HG02798 (cell line): Measurements from ENCODE around the gene CEP95.
"Not testable (repeated sequence)": the region's sequence is repeated elsewhere in the genome, so short reads cannot be mapped to it uniquely, and the experiment has no call there.

Experiments
- ATAC-seq: cut with Tn5 transposase; IDR thresholded peaks from one replicate; pipeline ENCODE4 v1.9.1; 2021; ENCODE audit warnings: mild to moderate bottlenecking; ENCODE audit not compliant: unreplicated experiment, poor library complexity

CEP95 gene

GRCh38 chr17:64555281-64555680 lies 48.5 kb downstream of the CEP95 start:
- no peak for ATAC-seq

GRCh38 chr17:64564098-64564497 lies 57.3 kb downstream of the CEP95 start:
- ATAC-seq, result no peak

DNA sequence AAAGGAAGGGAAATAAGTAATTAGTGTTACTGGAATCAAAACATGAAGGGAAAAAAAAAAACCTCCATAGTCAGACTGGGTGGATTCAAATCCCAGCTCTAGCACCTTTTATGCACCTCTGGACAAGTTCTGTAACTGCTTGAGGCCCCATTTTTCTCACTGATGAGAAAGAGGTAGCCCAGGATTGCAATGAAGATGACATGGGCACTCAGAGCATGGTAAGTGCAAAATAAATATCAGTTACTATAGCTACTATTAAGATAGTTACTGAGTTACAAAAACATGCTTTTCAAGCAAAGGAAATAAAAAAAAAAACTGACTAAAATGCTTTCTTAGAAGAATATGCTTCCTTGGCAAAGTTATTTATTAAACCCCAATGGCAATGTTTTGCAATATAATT lies 58.8 kb downstream of the CEP95 start:
- no peak for ATAC-seq

- ATAC-seq, result no peak
Observed at GRCh38 chr17:64571746-64572145, 65.0 kb downstream of the CEP95 start.

GRCh38 chr17:64572682-64573154 lies 65.9 kb downstream of the CEP95 start:
- no peak for ATAC-seq

- ATAC-seq, result no peak
Observed at GRCh38 chr17:64573214-64573613, 66.4 kb downstream of the CEP95 start.

- ATAC-seq, result no peak
Observed at GRCh38 chr17:64574646-64575045, 67.9 kb downstream of the CEP95 start.

DNA sequence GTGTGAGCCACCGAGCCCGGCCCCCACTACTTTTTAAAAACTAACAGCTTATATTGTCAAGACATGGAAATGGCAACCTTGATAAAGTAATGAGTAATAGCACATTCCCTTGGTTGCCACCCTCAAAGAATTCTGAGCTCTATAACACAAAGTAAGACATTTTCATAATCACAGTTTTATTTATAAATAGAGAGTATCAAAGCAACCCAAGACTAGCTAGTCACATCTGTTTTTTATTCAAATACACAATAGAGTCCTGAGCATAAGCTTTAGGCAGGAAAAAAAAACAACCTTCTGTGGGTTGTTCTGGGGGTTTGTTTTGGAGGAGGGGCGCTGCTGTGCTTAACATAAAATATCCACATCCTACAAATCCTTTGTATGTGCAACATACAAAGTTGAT lies 68.7 kb downstream of the CEP95 start:
- ATAC-seq, result no peak

GRCh38 chr17:64577025-64577424 lies 70.2 kb downstream of the CEP95 start:
- ATAC-seq, result not testable (repeated sequence)

DNA sequence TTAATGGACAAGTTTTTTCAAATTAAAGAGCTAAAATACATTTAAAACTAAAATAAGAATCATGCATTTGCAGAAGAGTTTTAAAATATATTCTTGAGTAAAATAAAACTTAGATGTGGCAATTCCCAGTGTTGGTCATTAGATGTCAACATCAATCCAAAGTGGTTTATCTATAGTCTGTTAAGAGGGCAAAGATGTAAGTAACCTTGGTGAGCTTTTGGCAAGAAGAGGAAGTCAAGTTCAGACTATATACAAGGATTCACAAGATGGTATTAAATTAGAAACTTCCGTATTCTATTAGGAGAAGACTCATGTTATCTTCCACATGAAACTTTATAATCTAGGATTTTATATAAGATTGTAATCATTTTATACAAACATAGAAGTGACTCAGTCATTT lies 73.1 kb downstream of the CEP95 start:
- no peak for ATAC-seq

DNA sequence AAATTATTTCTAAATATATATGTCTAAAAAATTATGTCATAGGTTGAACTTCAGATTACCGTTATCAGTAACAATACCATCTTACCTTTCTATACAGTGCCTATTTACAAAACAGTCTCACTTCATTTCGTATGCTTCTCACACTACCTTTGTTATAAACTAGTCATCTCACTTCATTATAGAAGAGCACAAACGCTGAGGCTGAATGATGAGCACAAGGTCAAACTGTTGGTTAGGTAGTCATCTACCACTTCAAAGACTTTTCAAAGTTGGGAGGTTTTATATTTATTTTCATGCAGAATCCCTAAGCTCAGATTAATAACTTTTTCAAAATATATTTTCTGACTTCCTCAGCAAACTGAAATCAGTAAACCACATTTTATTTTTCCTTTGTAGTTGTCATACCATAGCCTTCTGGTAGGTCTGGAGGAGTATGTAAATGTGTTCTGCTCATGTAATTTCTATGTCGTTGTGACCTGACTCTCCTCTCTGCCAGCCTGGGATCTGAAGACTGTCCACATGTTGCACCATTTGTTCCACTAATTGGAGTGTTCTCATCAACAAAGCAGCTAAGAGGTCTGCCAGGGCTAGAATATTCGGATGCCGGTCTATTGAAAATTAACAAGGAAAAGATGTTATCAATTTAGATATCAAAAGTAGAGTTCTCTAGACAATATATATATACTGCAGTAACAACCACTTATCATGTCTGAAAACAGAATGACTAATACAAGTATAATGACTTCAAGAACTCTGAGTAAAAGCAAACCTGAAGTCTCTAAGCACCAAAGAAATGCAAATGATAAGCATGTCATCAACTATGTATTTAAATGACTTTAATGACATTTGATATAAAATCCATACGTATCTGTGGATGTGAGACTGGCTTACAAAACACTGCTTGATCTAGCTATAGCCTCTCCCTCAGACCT lies 73.9 kb downstream of the CEP95 start:
- no peak for ATAC-seq

GRCh38 chr17:64583038-64583437 lies 76.3 kb downstream of the CEP95 start:
- ATAC-seq, result no peak

GRCh38 chr17:64585146-64585545 lies 78.4 kb downstream of the CEP95 start:
- no peak for ATAC-seq
